Breast epithelium (tissue), 4 donors: ENCODE results near the gene GBF1. TPM values are rescaled to one million over a fixed set of nuclear protein-coding genes. Genes with fewer than 3 reads are reported as not detected.

Experiments
- DNase-seq, 2 donors: peaks; one replicate each; pipeline ENCODE4 v3.0.0-alpha.2; 2019; ENCODE audit warnings: low spot score in 2 of 2
- H3K27ac ChIP-seq, 2 donors: fragments of 200-600 bp; sonication (generic) in 1 of 2; one replicate each; pipeline ENCODE4 v1.5.1; 2016 to 2019; ENCODE audit warnings: mild to moderate bottlenecking in 1 of 2
- H3K27me3 ChIP-seq, 2 donors: fragments of 200-600 bp; sonication (generic) in 1 of 2; one replicate each; pipeline versions ENCODE4 v1.5.1 to v1.6.0; 2017 to 2019; ENCODE audit warnings: control low read depth in 1 of 2, mild to moderate bottlenecking in 1 of 2
- H3K36me3 ChIP-seq: fragments of 200-600 bp; one replicate; pipeline ENCODE4 v1.5.1; 2019
- H3K4me1 ChIP-seq, 2 donors: fragments of 200-600 bp; sonication (generic); one replicate each; pipeline ENCODE4 v1.5.1; 2016 to 2019; ENCODE audit warnings: control low read depth in 1 of 2
- H3K4me3 ChIP-seq, 3 donors: fragments of 200-600 bp; sonication (generic); 1 replicate in 2 of 3; 2 replicates in 1 of 3; pipeline ENCODE4 v1.5.1; 2016 to 2019; ENCODE audit warnings: mild to moderate bottlenecking in 3 of 3, moderate library complexity in 2 of 3
- H3K9me3 ChIP-seq, 2 donors: fragments of 200-600 bp; sonication (generic) in 1 of 2; one replicate each; pipeline ENCODE4 v1.5.1; 2016 to 2019; ENCODE audit warnings: control low read depth in 1 of 2
- CTCF ChIP-seq, 3 donors: fragments of 450-650 bp; IDR thresholded peaks; one replicate each; pipeline ENCODE4 v1.5.1; 2016 to 2017; ENCODE audit warnings: antibody characterized with exemption in 3 of 3, mild to moderate bottlenecking in 3 of 3, moderate library complexity in 3 of 3
- POLR2A ChIP-seq: fragments of 450-650 bp; IDR thresholded peaks from one replicate; pipeline ENCODE4 v1.6.1; 2016; ENCODE audit warnings: antibody characterized with exemption, mild to moderate bottlenecking, moderate library complexity
- POLR2AphosphoS5 ChIP-seq, 3 donors: sonication (generic); formaldehyde crosslinking; IDR thresholded peaks; one replicate each; pipeline ENCODE4 v1.6.1; 2017; ENCODE audit warnings: antibody characterized with exemption in 3 of 3
- intact Hi-C: fragments of 100-400 bp; cut with DNase I; formaldehyde crosslinking; loops from one replicate; pipeline ENCODE4 v1.15.1; 2023; ENCODE audit warnings: low total_unique reads
- total RNA-seq, 3 donors: library from RNA; depleted of rRNA; stranded (reverse); fragments of >200 nt; gene quantifications; one replicate each; pipeline ENCODE4 v1.1.0, GENCODE V29; 2016

The GBF1 gene
- total RNA-seq, 3 donors from 2014 or later, result 25.8 to 32.1 (median 25.9) TPM

- Histone ChIP-seq H3K4me3 (no peak overlapping the region), H3K36me3 (no peaks in the 10 kb centered on the region), H3K4me1 (peaks cover 6 to 11% of the 10 kb centered on the region in 2 donors), H3K27me3 (no peaks in the 10 kb centered on the region), H3K9me3 (no peaks in the 10 kb centered on the region), H3K27ac (no peak overlapping the region)
- DNase-seq, result no peak
- TF ChIP-seq CTCF (IDR thresholded peaks at IDR 0.05) (no peak), POLR2A (no peak), POLR2AphosphoS5 (IDR thresholded peaks at IDR 0.05) (no peak)
- intact Hi-C loops, result no loop called here
Observed at GRCh38 chr10:102426803-102427287, 181.5 kb downstream of the GBF1 start.

- no peak for DNase-seq
- Histone ChIP-seq H3K4me3 (no peak overlapping the region), H3K4me1 (peaks cover 6% of the 10 kb centered on the region in 2 donors), H3K9me3 (no peaks in the 10 kb centered on the region), H3K27me3 (no peaks in the 10 kb centered on the region), H3K27ac (no peak overlapping the region), H3K36me3 (no peaks in the 10 kb centered on the region)
- TF ChIP-seq CTCF (IDR thresholded peaks at IDR 0.05) (no peak), POLR2A (no peak), POLR2AphosphoS5 (IDR thresholded peaks at IDR 0.05) (no peak)
- intact Hi-C loops, result no loop called here
Observed at GRCh38 chr10:102429468-102429867, 184.1 kb downstream of the GBF1 start.

- Histone ChIP-seq H3K4me3 (peak overlapping the region; percentile 72 to 97 (median 94)), H3K4me1 (peaks cover 6% of the 10 kb centered on the region in 2 donors), H3K27me3 (no peaks in the 10 kb centered on the region), H3K27ac (peak overlapping the region; percentile 87 to 91), H3K9me3 (no peaks in the 10 kb centered on the region), H3K36me3 (no peaks in the 10 kb centered on the region)
- no peak for DNase-seq
- intact Hi-C loops, result no loop called here
- TF ChIP-seq CTCF (IDR thresholded peaks at IDR 0.05) (no peak), POLR2A (no peak), POLR2AphosphoS5 (IDR thresholded peaks at IDR 0.05) (no peak)
Observed at GRCh38 chr10:102431452-102432124, 186.3 kb downstream of the GBF1 start.

Other genes with a start within 250 kb of the GBF1 start
- gene ARMH3, start 189.4 kb upstream of the GBF1 start, total RNA-seq, result 10 to 100 TPM; 18.4 to 27.4 (median 22.4) TPM
- 10 to 100 TPM; 17.4 to 22.7 (median 19.7) TPM for gene HPS6, start 180.2 kb upstream of the GBF1 start, total RNA-seq
- gene LDB1, start 125.2 kb upstream of the GBF1 start, total RNA-seq, result 10 to 100 TPM; 29.6 to 53.6 (median 43.6) TPM
- 10 to 100 TPM in 2 of 3 donors, 1 to 10 TPM in 1; 9.1 to 21.0 (median 19.8) TPM for gene PPRC1, start 112.5 kb upstream of the GBF1 start, total RNA-seq
- gene NOLC1, start 93.1 kb upstream of the GBF1 start, total RNA-seq, result 10 to 100 TPM; 40.5 to 82.8 (median 65.5) TPM
- gene ELOVL3, start 19.2 kb upstream of the GBF1 start, total RNA-seq, result 1 to 10 TPM in 1 of 3 donors, under 1 TPM in 2; 0.66 to 2.2 (median 0.88) TPM
- gene PITX3, start 4.0 kb upstream of the GBF1 start, total RNA-seq, result not detected
- 10 to 100 TPM; 11.0 to 21.0 (median 18.9) TPM for gene NFKB2, start 150.2 kb downstream of the GBF1 start, total RNA-seq
- gene PSD, start 173.3 kb downstream of the GBF1 start, total RNA-seq, result 10 to 100 TPM in 1 of 3 donors, 1 to 10 TPM in 1, under 1 TPM in 1; 0.96 to 13.4 (median 6.3) TPM
- gene FBXL15, start 175.3 kb downstream of the GBF1 start, total RNA-seq, result 10 to 100 TPM; 16.8 to 24.8 (median 21.0) TPM
- 10 to 100 TPM; 49.8 to 54.4 (median 50.3) TPM for gene CUEDC2, start 187.0 kb downstream of the GBF1 start, total RNA-seq
- gene C10orf95, start 206.0 kb downstream of the GBF1 start, total RNA-seq, result under 1 TPM in 2 of 3 donors, not detected in 1; 0.33 to 0.59 TPM